ENCODE results near the gene CNBD2.
"Not testable (repeated sequence)": the region's sequence is repeated elsewhere in the genome, so short reads cannot be mapped to it uniquely, and the experiment has no call there.

The CNBD2 gene

DNA sequence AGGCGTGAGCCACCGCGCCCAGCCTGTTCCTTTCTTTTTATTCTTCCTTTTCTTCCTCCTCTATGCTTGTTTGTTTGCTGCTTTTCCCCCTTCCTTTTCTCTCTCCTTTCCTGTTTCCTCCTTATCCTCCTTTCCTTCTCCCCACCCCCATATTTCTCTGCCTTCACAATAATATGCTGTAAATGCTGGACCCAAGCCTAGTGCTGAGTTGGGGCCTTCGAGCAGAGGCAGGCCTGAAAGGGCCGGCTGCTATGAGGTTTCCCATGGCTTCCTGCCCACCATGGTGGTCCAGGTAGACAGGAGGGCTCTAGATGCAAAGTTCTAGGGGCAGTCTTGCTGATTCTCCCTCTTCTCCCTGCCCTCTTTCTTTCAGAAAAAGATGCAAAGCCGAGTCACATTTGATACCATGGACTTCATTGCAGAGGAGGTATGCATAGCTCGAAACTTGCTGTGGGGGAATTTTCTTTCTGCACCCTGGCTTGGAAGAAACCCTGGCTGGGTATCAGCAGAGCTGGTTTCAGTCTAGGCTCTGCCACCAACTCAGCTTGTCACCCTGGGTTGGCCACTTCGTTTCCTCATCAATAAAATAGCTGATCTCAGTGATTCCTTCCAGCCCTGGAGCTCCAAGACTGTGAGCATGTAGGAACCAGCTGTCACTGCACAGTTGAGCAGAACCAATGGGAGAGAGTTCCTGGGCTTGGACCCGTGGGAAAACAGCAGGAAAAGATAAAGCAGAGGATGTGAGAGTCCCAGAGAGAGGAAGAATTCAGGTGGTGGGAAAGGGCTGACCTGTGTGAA is 7.4 kb downstream of the CNBD2 start:
- no peak for DNase-seq

DNA sequence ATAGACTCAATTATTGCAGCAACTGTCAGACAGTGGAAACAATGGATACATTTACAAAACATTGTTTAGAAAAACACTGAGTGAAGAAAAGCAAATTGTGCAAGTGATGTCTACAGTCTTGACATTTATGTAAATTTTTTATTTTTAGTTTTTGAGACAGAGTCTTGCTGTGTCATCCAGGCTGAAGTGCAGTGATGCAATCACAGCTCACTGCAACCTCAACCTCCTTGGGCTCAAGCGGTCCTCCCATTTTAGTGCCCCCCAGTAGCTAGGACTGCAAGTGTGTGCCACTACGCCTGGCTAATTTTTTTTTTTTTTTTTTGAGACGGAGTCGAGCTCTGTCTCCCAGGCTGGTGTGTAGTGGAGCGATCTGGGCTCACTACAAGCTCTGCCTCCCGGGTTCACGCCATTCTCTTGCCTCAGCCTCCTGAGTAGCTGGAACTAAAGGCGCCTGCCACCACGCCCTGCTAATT is 9.7 kb downstream of the CNBD2 start:
- DNase-seq, result no peak

DNA sequence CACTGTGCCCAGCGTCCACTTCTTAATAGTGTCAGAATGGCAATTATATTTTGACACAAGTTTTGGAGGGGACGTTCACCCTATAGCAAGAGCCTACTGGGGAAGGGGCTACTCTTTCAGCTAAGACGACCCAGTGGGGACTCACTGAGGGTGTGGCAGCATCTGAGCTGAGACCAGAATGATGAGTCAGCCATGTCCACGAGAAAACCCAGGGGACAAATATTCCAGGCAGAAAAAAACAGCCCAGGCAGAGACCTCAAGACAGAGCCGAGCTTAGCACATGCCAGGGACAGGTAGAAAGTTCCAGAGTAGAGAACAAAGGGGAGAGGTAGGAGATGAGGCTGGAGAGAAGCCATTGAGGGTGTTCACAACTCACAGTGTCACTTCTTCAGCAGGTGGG is 11.2 kb downstream of the CNBD2 start:
- no peak for DNase-seq

DNA sequence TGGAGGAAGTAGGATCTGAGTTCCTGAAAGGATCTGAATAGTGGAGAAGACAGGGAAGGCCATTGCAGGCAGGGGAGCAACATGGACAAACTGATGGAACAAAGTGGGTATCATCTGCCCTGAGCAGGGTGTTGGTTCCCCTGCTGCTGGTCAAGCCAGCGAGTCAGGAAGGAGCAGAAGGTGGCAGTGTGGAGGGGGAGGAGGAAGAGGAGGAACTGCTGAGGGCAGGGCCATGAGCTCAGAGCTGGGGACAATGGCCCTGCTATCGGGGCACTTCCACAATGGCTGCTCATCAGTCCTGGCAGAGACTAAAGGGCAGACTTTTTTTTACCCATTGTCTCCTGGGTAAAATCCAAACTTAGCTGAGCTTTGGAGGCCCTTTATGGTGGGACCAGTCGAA is 13.6 kb downstream of the CNBD2 start:
- DNase-seq, result no peak

DNA sequence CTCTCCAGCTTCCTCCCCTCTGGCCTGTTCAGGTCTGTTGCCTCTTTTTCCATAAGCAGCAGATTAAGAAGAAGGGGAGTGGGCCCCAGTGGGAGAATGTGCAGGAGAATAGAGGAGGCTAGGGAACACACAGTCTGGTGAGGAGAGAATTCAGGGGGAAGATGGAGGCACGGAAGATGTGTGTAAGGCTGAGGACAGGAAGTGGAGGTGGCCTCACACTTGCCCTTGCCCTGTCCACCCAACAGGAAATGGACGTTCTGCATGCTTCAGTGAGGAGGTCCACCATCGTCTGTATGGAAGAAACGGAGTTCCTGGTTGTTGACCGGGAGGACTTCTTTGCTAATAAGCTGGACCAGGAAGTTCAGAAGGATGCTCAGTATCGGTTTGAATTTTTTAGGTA is 16.0 kb downstream of the CNBD2 start:
- DNase-seq, result no peak

DNA sequence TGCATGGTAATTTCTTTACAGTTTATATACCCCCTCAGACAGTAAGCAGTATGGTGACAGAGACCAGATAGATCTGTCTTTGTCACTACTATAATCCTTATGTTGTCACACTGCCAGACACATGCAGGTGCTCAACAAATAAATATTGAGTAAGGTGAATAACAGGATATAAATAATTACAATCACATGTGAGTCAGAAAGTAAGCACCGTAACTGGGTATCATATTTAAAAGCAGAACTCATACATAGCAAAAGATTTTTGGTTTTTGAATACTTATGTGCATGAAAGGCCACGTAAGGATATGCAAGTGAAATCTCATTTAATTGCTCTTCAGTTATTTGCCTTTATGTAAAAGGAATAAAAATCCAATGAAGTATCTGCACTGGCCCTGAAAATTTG is 17.4 kb downstream of the CNBD2 start:
- DNase-seq, result no peak

DNA sequence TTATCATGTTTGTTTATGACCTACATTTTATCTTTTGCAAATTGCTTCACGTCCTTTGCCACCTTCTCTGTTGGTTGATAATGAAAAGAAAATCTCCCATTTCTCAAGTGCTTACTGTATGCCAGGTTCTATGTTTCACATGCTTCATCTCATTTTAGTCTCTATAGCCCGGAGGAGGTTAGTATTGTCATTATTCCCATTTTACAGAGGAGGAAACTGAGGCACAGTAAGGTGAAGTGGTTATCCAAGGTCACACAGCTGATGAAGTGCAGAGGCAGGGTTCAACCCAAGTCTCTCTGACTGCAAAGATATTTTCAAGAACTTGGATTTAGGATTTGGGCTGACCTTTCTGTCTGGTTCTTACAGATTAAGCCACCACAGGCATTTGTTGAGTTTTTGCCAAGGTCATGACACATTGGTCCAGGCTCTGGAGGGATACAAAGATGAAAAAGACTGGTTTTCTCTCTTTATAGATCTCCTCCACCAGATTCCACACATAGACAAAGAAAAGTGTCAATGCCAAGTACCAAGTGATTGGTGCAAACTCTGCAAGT is 20.6 kb downstream of the CNBD2 start:
- DNase-seq, result no peak

DNA sequence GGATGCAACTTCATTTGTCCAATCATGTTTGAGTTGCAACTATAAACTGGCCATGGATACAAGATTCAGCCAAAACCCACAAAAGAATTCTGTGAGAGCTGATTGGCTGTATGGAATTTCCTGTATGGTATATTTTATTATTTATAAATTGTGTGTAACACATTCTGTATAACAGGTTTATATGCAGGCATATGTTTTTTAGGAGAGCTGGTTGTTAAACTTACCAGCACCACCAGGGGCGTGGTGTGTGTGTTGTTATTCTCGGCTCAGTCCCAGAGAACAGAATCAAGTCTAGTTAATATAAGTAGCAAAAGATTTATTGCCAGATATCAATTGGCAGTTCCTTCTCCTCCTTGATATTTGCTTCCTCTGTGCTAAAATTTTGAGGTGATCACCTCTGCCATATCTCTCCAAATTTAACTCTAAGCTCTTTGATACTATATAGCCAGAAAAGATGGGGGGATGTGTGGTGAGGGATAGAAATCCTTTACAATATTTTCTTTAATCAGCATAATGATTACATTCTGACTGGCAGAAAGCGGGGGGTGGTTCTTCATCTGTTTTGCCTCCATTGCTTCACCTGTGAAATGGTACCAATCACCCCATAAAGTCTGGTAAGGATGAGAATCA is 22.9 kb downstream of the CNBD2 start:
- peak in 1 of 2 experiments; percentile 64 for DNase-seq

DNA sequence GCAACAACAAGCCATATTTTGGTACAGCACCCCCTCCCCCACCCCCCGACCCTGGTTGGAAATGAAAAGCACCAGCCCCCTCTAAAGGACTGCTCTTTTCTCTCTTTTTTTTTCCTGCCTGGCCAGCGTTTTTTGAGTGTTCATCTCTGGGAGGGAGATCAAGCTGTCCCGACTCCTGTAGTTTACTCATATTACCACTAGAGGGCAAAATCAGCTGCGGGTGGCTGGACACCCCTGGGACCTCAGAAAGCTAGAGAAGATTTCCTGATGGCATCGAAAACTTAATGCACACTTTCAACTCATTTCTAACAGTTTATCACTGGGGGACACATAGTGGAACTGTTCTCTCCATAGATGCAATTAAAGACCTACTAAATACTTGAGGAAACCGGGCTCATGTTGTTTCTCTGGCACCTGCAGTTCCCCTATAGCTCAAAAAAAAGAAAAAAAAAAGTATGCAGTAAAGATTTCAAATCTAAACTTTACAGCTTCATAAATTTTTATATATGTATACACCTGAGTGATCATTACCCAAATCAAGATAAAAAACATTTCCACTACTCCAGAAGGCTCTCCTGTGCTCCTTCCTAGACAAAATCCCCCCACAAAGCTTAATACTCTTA is 24.4 kb downstream of the CNBD2 start:
- DNase-seq, result peak; percentile 62 to 88

DNA sequence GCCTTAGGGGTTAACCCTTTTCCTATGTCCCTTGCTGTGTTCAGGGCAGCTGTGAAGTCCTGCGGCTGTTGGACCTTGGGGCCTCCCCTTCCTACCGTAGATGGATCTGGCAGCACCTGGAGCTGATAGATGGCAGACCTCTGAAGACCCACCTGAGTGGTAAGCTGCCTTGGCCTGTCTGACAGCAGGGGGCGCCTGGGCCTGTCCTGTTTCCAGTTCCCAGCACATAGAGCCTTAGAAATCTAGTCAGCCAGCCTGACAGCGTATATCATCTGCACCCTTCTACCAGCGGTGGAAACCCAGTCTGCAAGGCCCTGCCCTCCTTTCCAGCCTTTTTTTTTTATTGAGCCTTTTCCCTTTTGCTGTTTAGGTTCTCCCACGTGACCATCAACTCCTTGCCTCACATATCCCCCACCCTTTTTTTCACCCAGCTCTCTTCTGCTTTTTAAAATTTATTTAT is 26.6 kb downstream of the CNBD2 start:
- peak; percentile 75 to 86 for DNase-seq

DNA sequence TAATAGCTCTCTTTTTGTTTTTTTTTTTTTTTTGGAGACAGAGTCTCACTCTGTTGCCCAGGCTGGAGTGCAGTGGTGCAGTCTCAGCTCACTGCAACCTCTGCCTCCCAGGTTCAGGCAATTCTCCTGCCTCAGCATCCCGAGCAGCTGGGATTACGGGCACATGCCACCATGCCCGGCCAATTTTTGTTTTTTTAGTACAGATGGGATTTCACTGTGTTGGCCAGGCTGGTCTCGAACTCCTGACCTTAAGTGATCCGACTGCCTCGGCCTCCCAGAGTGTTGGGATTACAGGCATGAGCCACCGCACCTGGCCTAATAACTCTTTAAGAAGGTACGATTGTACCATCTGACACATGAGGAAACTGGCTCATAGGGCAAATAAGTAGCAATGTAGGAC is 28.1 kb downstream of the CNBD2 start:
- DNase-seq, result not testable (repeated sequence)

DNA sequence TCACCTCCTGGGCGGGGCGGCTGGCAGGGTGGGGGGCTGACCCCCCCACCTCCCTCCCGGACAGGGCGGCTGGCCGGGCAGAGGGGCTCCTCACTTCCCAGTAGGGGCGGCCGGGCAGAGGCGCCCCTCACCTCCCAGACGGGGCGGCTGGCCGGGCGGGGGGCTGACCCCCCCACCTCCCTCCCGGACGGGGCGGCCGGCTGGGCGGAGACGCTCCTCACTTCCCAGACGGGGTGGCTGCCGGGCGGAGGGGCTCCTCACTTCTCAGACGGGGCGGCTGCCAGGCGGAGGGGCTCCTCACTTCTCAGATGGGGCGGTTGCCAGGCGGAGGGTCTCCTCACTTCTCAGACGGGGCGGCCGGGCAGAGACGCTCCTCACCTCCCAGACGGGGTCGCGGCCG is 32.9 kb downstream of the CNBD2 start:
- not testable (repeated sequence) for DNase-seq

DNA sequence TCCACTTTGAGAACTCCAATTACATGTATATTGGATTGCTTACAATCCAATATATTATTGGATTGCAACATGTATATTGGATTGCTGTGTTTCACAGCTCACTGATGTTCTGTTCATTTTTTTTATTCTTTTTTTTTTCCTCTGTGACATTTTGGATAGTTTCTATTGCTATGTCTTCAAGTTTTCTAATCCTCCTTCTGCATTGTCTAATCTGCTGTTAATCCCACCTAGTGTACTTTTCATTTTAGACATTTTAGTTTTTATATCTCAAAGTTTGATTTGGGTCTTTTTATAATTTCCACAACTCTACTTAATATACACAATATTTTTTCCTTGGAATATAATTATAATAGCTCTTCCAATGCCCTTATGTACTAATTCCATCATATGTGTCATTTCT is 34.5 kb downstream of the CNBD2 start:
- no peak for DNase-seq

DNA sequence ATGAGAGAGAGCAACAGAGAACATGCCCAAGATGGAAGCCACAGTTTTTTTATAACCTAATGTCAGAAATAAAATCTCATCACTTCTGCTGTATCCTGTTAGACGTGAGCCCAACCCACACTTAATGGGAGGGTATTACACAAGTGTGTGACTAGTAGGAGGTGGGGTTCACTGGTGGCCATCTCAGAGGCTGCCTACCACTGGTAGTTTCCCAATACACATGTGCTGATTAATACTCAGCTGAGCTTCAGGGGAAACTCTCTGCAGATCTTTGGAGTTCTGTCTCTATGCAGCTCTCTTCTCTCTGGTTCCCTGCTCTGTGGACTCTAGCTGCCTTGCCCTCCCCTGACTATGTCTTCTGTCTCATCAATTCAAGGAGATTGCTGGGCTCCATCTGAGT is 35.7 kb downstream of the CNBD2 start:
- no peak for DNase-seq

DNA sequence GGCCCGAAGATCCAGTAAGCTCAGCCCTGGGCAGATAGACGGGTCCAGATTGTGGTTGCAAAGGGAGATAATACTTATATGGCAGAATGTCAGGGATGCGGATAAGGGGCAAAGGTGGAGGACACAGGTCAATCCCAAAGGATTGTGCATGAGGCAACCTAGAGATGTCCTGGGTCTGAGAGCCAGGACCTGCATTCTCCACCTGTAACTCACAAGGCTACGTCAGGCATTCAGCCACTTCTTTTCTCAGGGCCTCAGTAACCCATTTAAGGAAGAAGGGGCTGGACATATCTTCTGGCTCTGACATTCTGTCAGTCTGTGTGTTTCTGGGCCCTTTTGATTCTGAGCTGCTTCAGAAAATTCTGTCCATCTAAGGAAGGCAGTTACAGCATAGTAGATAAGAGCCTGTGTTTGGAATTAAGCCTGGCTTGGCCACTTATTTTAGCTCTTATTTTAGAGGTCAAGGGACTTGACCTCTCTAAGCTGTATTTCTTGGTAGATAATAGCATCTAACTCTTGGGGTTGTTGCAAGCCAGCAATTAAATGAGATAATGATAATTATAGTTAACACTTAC is 40.2 kb downstream of the CNBD2 start:
- no peak for DNase-seq

DNA sequence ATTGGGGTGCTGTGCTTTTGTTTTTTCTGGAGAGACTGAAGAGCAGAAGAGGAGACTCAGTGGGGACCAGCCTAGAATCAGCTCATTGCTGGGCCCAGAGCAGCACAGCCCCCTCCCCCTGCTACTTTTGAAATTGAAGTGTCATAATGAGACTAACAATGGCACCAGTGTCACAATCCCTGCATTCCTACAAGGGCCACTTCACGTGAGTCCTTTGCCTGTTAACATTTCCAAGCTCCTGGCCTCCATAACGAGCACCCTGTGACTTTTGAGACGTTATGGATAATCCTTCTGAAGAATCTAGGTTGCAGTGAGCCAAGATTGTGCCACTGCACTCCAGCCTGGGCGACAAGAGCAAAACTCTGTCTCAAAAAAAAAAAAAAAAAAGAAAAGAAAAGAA is 41.7 kb downstream of the CNBD2 start:
- no peak for DNase-seq

DNA sequence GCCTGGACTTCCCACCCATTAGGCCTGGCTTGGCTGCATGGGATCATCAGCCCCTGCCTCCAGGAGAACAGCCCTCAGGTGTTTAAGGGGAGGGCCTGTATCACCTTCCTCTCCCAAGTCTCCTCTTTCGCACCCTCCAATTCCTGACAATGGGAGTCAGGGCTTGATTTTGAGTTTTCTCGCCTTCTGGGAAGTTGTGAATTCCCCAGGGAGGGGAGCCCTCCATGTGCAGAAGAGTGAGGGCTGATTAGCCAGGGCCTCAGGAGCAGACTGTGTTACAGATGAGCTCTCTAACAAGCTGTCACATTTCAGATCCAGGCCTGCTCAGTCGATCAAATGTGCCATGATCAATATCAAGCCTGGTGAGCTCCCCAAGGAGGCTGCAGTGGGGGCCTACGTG is 42.4 kb downstream of the CNBD2 start:
- peak; percentile 14 to 73 for DNase-seq

DNA sequence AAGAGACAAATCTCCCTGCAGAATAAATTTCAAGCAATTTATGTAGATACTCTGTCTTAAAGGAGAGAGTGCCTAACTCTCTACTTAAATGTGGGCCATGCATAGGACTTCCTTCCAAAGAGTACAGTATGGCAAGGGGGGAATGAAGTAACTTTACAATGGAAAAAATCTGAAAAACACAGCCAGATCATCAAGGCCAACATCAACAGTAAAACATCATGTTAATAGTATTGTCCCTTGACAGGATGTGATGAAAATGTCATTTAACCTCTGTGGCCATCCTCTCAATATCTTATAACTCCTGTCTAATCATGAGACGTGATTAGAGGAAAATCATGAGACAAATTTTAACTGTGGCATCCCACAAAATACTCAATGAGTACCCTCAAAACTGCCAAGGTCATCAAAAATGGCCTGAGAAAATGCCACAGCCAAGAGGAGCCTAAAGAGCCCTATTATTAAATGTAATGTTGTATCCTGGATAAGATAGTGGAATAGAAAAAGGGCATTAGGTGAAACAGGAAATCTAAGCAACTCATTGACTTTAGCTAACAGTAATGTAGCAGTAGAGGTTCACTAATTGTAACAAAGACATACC is 47.5 kb downstream of the CNBD2 start:
- DNase-seq, result no peak

DNA sequence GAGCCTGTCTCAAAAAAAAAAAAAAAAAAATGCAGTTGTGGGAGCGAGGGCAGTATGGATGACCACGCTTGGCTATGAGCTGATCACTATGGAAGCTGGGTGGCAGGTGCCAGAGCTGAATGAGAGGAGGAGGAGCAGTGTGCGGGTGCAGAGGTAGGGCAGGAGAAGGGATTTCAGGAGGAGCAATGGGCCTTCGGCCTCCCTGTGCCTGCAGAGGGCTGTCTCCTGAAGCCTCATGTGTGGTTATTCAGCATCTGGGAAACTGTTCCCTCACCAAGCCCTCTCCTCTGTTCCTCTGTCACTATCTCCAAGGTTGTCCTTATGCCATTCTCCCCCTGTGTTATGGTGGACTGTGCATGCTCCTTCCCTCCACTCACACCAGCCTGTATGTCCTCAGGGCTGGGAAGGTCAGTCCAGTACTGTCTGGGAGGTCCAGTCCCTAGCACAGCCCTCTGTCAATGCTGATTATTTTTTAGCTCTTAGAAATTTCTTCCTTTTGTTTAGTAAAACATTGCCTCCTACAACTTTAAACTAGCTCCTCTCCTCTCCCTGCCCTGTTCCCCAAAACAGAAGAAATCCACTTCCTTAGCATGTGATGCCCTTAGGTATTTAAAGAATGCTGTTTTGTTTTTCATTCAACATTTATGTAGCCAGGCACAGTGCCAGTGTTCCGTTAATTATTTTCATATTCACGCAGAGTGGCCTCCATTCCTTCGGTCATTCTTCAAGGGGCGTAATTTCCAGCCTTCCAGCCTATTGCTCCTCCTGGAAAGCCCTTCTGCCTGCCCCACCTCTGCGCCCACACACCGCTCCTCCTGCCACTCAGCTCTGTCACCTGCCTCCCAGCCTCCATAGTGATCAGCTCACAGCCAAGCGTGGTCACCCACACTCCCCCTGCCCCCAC is 48.9 kb downstream of the CNBD2 start:
- DNase-seq, result no peak

DNA sequence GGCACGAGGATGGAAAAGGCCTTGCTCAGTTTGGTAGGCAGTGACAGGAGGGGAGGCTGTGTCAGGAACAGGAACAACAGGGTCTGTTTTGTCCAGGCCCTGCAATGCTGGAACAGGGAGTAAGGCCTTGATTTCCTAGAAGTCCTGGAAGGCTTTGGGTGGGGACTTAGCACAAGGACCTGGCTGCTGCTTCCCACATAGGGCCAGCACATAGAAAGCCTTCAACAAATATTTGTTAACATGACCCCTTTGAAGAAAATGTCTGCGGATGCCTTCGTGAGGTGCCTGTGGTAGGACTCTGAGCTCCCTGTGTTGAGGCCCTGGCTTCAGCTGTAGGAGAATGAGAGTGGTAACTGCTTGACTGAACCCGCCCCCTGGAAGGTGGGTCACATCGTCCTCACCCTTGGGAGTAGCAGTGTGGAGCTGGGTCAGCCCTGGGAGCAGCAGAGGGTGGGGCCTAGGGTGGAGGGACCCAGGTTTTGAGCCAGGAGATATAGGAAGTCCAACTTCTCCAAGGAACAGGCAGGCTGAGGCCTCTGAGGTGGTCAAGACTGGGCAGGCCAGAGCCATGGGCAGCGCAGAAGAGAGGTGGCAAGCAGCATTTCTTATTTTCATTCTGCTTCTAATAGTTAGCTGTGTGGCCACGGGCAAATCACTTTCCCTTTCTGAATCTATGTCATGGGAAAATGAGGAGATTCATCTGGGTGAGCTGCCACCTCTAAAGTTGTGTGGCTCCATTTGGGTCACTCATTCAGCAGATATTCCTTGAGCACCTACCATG is 50.0 kb downstream of the CNBD2 start:
- DNase-seq, result no peak

DNA sequence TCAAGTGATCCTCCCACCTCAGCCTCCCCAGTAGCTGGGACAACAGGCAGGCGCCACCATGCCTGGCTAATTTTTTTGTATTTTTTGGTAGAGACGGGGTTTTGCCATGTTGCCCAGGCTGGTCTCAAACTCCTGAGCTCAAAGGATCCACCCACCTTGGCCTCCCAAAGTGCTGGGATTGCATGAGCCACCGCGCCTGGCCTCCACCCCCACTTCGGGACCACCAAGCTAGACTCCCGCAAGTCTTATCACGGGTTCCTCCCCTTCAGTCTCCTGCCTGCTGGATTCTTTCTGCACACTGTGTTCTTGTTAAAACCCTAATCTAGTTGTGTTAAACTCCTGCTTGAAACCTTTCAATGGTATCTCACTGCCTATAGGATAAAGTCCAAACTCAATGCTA is 57.7 kb downstream of the CNBD2 start:
- not testable (repeated sequence) for DNase-seq

Data from NCI-H524 (cell line).